Coronary artery (tissue), 2 donors: Measurements from ENCODE around the gene SENP6.
"Not testable (repeated sequence)": the region's sequence is repeated elsewhere in the genome, so short reads cannot be mapped to it uniquely, and the experiment has no call there.

Source experiments
- DNase-seq: peaks from one replicate; pipeline ENCODE4 v3.0.0-alpha.2; 2017; ENCODE audit warnings: low spot score
- H3K27ac ChIP-seq, 2 donors: fragments of 200-600 bp; sonication (generic); one replicate each; pipeline ENCODE4 v1.5.1; 2016 to 2019
- H3K4me3 ChIP-seq: fragments of 200-600 bp; sonication (generic); 2 replicates; pipeline ENCODE4 v1.5.1; 2016; ENCODE audit warnings: mild to moderate bottlenecking, moderate library complexity
- TF ChIP-seq, protein P1 (sequence below): fragments of 200-600 bp; sonication (generic); IDR thresholded peaks from one replicate; pipeline ENCODE4 v1.5.1; 2019; ENCODE audit warnings: antibody characterized with exemption

SENP6 gene

DNA sequence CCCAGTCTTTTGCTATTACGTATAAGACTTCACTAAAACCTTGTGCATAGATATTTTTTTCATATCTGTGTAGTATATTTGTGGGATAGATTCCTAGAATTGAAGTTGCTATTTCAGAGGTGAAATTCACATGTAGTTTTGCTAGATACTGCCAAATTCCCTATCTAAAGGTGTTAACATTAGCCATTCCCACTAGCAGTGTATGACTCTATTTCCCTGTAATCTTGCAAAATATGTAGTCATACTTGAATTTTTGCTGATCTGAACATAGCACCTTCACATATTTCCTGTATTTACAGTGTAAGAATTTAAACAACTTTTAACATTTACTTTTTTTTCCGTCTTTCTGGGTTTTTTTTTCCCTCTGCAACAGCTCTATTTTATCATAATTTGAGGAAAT is 24.9 kb downstream of the SENP6 start:
- Histone ChIP-seq H3K4me3 (no peak overlapping the region), H3K27ac (no peak overlapping the region)
- TF ChIP-seq, protein P1, sequence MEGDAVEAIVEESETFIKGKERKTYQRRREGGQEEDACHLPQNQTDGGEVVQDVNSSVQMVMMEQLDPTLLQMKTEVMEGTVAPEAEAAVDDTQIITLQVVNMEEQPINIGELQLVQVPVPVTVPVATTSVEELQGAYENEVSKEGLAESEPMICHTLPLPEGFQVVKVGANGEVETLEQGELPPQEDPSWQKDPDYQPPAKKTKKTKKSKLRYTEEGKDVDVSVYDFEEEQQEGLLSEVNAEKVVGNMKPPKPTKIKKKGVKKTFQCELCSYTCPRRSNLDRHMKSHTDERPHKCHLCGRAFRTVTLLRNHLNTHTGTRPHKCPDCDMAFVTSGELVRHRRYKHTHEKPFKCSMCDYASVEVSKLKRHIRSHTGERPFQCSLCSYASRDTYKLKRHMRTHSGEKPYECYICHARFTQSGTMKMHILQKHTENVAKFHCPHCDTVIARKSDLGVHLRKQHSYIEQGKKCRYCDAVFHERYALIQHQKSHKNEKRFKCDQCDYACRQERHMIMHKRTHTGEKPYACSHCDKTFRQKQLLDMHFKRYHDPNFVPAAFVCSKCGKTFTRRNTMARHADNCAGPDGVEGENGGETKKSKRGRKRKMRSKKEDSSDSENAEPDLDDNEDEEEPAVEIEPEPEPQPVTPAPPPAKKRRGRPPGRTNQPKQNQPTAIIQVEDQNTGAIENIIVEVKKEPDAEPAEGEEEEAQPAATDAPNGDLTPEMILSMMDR = no peak
- no peak for DNase-seq

- H3K27ac ChIP-seq, H3K4me3 ChIP-seq, DNase-seq: not testable (repeated sequence)
Measured at GRCh38 chr6:75627708-75628107, 26.0 kb downstream of the SENP6 start.

DNA sequence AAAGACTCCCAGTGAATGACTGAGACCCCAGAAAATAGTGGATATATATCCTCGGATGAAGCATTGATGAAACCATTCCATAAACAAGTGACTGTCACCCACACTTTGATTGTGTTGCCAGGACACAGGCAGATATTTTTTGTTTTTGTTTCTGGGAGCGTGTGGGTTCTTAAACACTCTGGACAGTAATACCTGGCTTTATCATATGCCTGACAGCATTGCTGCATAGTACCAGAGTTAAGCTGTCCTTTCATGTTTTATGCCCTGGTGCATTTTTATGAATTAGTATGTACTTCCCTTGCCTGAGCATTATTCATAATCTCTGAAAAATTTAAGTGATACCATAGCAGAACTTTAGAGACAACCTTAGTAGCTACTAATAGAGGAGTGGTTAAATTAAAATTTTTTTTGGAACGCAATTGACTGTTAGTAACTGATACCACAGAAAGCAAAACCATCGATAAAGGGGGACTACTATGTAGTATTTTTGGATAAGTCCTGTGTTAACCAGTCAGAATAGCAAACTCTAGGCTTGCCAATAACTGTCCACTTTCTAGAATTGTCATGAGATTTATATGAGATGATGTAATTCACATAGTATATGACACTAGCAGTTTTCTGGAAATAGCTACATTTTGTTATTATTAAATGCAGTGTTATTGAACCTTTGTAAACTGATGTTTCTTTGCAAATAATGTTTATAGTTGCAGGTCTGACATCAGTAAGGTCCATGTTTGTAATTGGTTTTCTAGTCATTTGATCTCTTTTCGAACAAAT is 30.4 kb downstream of the SENP6 start:
- DNase-seq = no peak
- Histone ChIP-seq H3K27ac (no peak overlapping the region), H3K4me3 (no peak overlapping the region)
- TF ChIP-seq, protein P1 = no peak

- Histone ChIP-seq H3K27ac (no peak overlapping the region), H3K4me3 (no peak overlapping the region)
- no peak for DNase-seq
- TF ChIP-seq, protein P1 = no peak
Measured at GRCh38 chr6:75633045-75633444, 31.4 kb downstream of the SENP6 start.

- TF ChIP-seq, protein P1 = no peak
- Histone ChIP-seq H3K4me3 (no peak overlapping the region), H3K27ac (no peak overlapping the region)
- no peak for DNase-seq
Measured at GRCh38 chr6:75642311-75642710, 40.6 kb downstream of the SENP6 start.

DNA sequence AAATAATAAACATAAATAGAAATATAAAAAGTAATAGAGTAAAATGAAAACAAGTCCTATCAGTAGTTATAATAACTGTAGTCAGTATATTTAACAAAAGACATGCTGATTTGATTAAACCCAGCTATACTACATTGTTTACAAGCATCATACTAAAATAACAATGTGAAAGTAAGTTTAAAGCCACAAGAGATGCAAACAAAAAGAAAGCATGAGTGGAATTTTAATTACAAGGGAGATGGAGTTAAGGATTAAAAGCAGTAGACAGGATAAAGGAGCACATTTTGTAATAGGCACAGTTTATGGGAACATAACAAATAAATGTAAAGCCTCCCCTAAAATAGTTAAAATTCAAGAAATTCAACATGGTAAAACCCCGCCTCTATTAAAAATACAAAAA is 41.5 kb downstream of the SENP6 start:
- Histone ChIP-seq H3K4me3 (no peak overlapping the region), H3K27ac (no peak overlapping the region)
- TF ChIP-seq, protein P1 = no peak
- DNase-seq = no peak

GRCh38 chr6:75656479-75656878 is 54.8 kb downstream of the SENP6 start:
- TF ChIP-seq, protein P1 = no peak

More at GRCh38 chr6:75656479-75656878, 54.8 kb downstream of the SENP6 start:
- no peak for DNase-seq
- no peak overlapping the region for H3K27ac ChIP-seq
- H3K4me3 ChIP-seq = no peak overlapping the region
